H1 (cell line): Measurements from ENCODE around the gene TFCP2.

Experiments used
- ATF3 ChIP-seq: IDR thresholded peaks from 2 replicates; pipeline ENCODE4 v1.6.1; 2011; ENCODE audit warnings: low read depth, mild to moderate bottlenecking, low read length; ENCODE audit not compliant: insufficient read depth
- BRCA1 ChIP-seq: IDR thresholded peaks from 2 replicates; pipeline ENCODE4 v1.6.1; 2012; ENCODE audit warnings: low read depth, low read length, improper control_type of control experiment
- CHD1 ChIP-seq: IDR thresholded peaks from 2 replicates; pipeline ENCODE4 v1.6.1; 2012; ENCODE audit warnings: low read depth, low read length, improper control_type of control experiment
- CTCF ChIP-seq, 3 experiments: IDR thresholded peaks; 1 replicate in 2 of 3; 2 replicates in 1 of 3; pipeline versions ENCODE4 v1.5.1 to v1.6.1; 2011; ENCODE audit warnings: low read length in 3 of 3, mild to moderate bottlenecking in 3 of 3, inconsistent platforms in 2 of 3, low read depth in 1 of 3, moderate library complexity in 1 of 3; ENCODE audit not compliant: insufficient read depth in 1 of 3; ENCODE audit errors: control extremely low read depth in 1 of 3
- EZH2 ChIP-seq: fragments of 200-600 bp; sonication (generic); IDR thresholded peaks from 2 replicates; pipeline ENCODE4 v1.7.1; 2012; ENCODE audit warnings: low read depth, mild to moderate bottlenecking, moderate library complexity, low read length, inconsistent platforms; ENCODE audit not compliant: severe bottlenecking
- POLR2A ChIP-seq, 2 experiments: IDR thresholded peaks; 1 replicate in 1 of 2; 2 replicates in 1 of 2; pipeline ENCODE4 v1.6.1; 2011; ENCODE audit warnings: low read depth in 2 of 2, low read length in 2 of 2, mild to moderate bottlenecking in 2 of 2; ENCODE audit errors: control extremely low read depth in 1 of 2
- POLR2AphosphoS5 ChIP-seq: IDR thresholded peaks from 2 replicates; pipeline ENCODE4 v1.6.1; 2011; ENCODE audit warnings: low read depth, low read length
- RAD21 ChIP-seq, 2 experiments: IDR thresholded peaks in 1 of 2; conservative IDR thresholded peaks in 1 of 2; 2 replicates each; pipeline ENCODE4 v1.6.1; 2011; ENCODE audit warnings: low read depth in 2 of 2, low read length in 2 of 2, improper control_type of control experiment in 1 of 2, inconsistent platforms in 1 of 2, mild to moderate bottlenecking in 1 of 2, moderate library complexity in 1 of 2
- RNF2 ChIP-seq: fragments of 200-900, 300-1000 bp; sonication (generic); IDR thresholded peaks from 2 replicates; pipeline ENCODE4 v1.7.1; 2016; ENCODE audit warnings: borderline replicate concordance, low read depth, mild to moderate bottlenecking, antibody characterized with exemption, low read length; ENCODE audit not compliant: poor library complexity, severe bottlenecking; ENCODE audit errors: missing control alignments
- TAF1 ChIP-seq: IDR thresholded peaks from 2 replicates; pipeline ENCODE4 v1.6.1; 2011; ENCODE audit warnings: mild to moderate bottlenecking, low read depth, low read length
- YY1 ChIP-seq: IDR thresholded peaks from 2 replicates; pipeline ENCODE4 v1.6.1; 2011; ENCODE audit warnings: low read depth, mild to moderate bottlenecking, low read length
- ZNF274 ChIP-seq: IDR thresholded peaks from 2 replicates; pipeline ENCODE4 v1.7.0; 2012; ENCODE audit warnings: low read length, borderline replicate concordance; ENCODE audit errors: extremely low read depth
- TF ChIP-seq, protein P1 (sequence below): IDR thresholded peaks from 2 replicates; pipeline ENCODE4 v1.6.1; 2011; ENCODE audit warnings: low read length, improper control_type of control experiment

DNA sequence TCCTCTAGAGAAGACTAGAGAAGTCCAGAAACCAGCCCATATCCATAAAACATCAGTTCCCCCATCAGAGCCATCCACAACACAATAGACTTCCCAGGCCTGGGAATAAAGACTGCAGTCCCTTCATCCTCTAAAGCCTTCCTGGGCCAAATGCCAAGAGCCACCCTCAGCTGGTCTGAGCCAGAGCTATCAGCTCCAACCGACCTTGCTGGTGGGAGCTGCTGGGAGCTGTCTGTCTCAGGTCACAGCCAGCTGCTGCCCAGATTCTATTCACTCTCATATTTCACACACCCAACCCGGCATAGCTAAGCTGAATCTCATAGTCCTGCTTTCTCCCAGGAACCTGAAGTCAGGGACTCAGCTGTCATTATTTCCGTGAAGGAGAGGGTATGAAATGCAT lies 10.9 kb upstream of the TFCP2 start:
- no peak for TF ChIP-seq ATF3
- TF ChIP-seq, protein P1, sequence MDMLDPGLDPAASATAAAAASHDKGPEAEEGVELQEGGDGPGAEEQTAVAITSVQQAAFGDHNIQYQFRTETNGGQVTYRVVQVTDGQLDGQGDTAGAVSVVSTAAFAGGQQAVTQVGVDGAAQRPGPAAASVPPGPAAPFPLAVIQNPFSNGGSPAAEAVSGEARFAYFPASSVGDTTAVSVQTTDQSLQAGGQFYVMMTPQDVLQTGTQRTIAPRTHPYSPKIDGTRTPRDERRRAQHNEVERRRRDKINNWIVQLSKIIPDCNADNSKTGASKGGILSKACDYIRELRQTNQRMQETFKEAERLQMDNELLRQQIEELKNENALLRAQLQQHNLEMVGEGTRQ = no peak
- no peak for TF ChIP-seq POLR2AphosphoS5
- no peak for TF ChIP-seq BRCA1
- TF ChIP-seq RNF2 = no peak
- no peak for TF ChIP-seq EZH2
- TF ChIP-seq CTCF (IDR thresholded peaks at IDR 0.05; ENCODE audit: control extremely low read depth in 1 of 3, insufficient read depth in 1 of 3, low read depth in 1 of 3, low read length in 3 of 3) = no peak
- TF ChIP-seq TAF1 = no peak
- no peak for TF ChIP-seq YY1
- no peak for TF ChIP-seq ZNF274
- TF ChIP-seq RAD21 (IDR thresholded peaks at IDR 0.05 in 1 of 2, conservative IDR thresholded peaks at IDR 0.05 in 1 of 2; ENCODE audit: low read depth in 2 of 2, low read length in 2 of 2) = no peak
- TF ChIP-seq CHD1 = no peak
- TF ChIP-seq POLR2A (IDR thresholded peaks at IDR 0.05; ENCODE audit: control extremely low read depth in 1 of 2, low read depth in 2 of 2, low read length in 2 of 2) = no peak
